WTC11 (cell line): ENCODE measurements around the gene ZSCAN16.

ENCODE experiments used
- CTCF ChIP-seq: fragments of 200-600 bp; IDR thresholded peaks from 2 replicates; pipeline ENCODE4 v1.8.0; 2022; ENCODE audit warnings: antibody characterized with exemption
- ESRRA ChIP-seq: sonication (generic); formaldehyde crosslinking; IDR thresholded peaks from 2 replicates; pipeline ENCODE4 v1.8.1; 2022; ENCODE audit warnings: mild to moderate bottlenecking, missing genetic modification reagents, borderline replicate concordance
- USF1 ChIP-seq: sonication (generic); formaldehyde crosslinking; IDR thresholded peaks from 2 replicates; pipeline ENCODE4 v1.8.0; 2022; ENCODE audit warnings: mild to moderate bottlenecking, missing genetic modification reagents
- TF ChIP-seq, protein P1 (sequence below): sonication (generic); formaldehyde crosslinking; IDR thresholded peaks from 2 replicates; pipeline ENCODE4 v1.8.1; 2022; ENCODE audit warnings: missing genetic modification reagents, borderline replicate concordance
- TF ChIP-seq, protein P2 (sequence below): sonication (generic); formaldehyde crosslinking; IDR thresholded peaks from 2 replicates; pipeline ENCODE4 v1.8.0; 2022; ENCODE audit warnings: mild to moderate bottlenecking, missing genetic modification reagents

DNA sequence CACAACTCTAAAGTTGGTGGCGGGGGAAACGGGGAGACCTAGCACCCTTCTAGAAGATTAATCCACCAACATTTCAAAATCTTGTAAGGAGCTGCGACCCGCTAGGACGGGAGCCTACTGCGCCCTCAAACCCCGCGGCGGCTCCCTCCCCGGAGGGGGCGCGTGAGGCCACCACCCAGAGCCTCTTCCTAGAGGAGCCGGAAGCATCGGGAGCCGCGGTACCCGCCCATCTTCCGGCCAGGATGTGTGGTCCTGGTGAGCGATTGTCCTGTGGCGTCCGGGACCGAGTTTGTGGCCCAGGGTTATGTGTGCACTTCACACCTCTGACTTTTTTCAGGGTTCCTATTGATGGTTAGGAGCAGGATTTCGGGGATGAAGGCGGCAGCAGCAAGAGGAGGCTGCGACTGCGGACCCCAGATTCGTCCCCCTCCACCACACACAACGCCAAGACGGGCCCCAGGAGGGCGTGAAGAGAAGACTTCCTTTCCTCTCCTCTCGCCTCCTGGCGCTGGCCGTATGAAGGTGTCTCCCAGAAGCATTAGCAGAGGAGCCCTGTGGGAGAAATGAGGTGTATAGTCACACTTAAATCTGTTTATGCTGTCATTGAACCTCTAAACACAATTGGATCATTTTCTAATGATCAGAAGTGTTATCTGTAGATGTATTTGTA lies 33.4 kb upstream of the ZSCAN16 start:
- TF ChIP-seq ESRRA (CRISPR knock-in tag) (no peak), CTCF (no peak), USF1 (no peak)
- TF ChIP-seq, protein P1, sequence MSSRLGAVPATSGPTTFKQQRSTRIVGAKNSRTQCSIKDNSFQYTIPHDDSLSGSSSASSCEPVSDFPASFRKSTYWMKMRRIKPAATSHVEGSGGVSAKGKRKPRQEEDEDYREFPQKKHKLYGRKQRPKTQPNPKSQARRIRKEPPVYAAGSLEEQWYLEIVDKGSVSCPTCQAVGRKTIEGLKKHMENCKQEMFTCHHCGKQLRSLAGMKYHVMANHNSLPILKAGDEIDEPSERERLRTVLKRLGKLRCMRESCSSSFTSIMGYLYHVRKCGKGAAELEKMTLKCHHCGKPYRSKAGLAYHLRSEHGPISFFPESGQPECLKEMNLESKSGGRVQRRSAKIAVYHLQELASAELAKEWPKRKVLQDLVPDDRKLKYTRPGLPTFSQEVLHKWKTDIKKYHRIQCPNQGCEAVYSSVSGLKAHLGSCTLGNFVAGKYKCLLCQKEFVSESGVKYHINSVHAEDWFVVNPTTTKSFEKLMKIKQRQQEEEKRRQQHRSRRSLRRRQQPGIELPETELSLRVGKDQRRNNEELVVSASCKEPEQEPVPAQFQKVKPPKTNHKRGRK (CRISPR knock-in tag), result no peak
- TF ChIP-seq, protein P2, sequence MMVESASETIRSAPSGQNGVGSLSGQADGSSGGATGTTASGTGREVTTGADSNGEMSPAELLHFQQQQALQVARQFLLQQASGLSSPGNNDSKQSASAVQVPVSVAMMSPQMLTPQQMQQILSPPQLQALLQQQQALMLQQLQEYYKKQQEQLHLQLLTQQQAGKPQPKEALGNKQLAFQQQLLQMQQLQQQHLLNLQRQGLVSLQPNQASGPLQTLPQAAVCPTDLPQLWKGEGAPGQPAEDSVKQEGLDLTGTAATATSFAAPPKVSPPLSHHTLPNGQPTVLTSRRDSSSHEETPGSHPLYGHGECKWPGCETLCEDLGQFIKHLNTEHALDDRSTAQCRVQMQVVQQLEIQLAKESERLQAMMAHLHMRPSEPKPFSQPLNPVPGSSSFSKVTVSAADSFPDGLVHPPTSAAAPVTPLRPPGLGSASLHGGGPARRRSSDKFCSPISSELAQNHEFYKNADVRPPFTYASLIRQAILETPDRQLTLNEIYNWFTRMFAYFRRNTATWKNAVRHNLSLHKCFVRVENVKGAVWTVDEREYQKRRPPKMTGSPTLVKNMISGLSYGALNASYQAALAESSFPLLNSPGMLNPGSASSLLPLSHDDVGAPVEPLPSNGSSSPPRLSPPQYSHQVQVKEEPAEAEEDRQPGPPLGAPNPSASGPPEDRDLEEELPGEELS (CRISPR knock-in tag), result no peak
